ENCODE measurements around the gene MDFIC.

MDFIC gene

GRCh38 chr7:114962441-114962840, 40.5 kb downstream of the MDFIC start:
- no peak for DNase-seq (ENCODE audit: extremely low read depth, low read depth)

GRCh38 chr7:114966156-114966555, 44.3 kb downstream of the MDFIC start:
- no peak for TF ChIP-seq CTCF (IDR thresholded peaks at IDR 0.05; ENCODE audit: low read depth, low read length)
- DNase-seq (ENCODE audit: extremely low read depth, low read depth) = no peak

More at GRCh38 chr7:114962441-114962840, 40.5 kb downstream of the MDFIC start:
- no peak for TF ChIP-seq CTCF (IDR thresholded peaks at IDR 0.05; ENCODE audit: low read depth, low read length)

- DNase-seq (ENCODE audit: extremely low read depth, low read depth) = no peak
- TF ChIP-seq CTCF (IDR thresholded peaks at IDR 0.05; ENCODE audit: low read depth, low read length) = no peak
These were observed 47.2 kb downstream of the MDFIC start for GRCh38 chr7:114969096-114969495.

- TF ChIP-seq CTCF (IDR thresholded peaks at IDR 0.05; ENCODE audit: low read depth, low read length) = no peak
- DNase-seq (ENCODE audit: extremely low read depth, low read depth) = no peak
These were observed 48.4 kb downstream of the MDFIC start for GRCh38 chr7:114970308-114970707.

- TF ChIP-seq CTCF (IDR thresholded peaks at IDR 0.05; ENCODE audit: low read depth, low read length) = no peak
- DNase-seq (ENCODE audit: extremely low read depth, low read depth) = no peak
These were observed 48.8 kb downstream of the MDFIC start for GRCh38 chr7:114970732-114971131.

GRCh38 chr7:114972567-114972966, 50.7 kb downstream of the MDFIC start:
- TF ChIP-seq CTCF (IDR thresholded peaks at IDR 0.05; ENCODE audit: low read depth, low read length) = no peak
- no peak for DNase-seq (ENCODE audit: extremely low read depth, low read depth)

- no peak for TF ChIP-seq CTCF (IDR thresholded peaks at IDR 0.05; ENCODE audit: low read depth, low read length)
These were observed 51.3 kb downstream of the MDFIC start for GRCh38 chr7:114973147-114973546.

More at GRCh38 chr7:114973147-114973546, 51.3 kb downstream of the MDFIC start:
- DNase-seq (ENCODE audit: extremely low read depth, low read depth) = no peak

All from AG09319 (cell line).